Endothelial cell of umbilical vein (primary cell): ENCODE data around the gene NINL. TPM values are rescaled to one million over a fixed set of nuclear protein-coding genes. Genes with fewer than 3 reads are reported as not detected.

Experiments used
- BruUV-seq: library from RNA; stranded (reverse); fragments of 400-500 nt; replicated peaks from 2 replicates; lab custom pipeline; 2021; lab: Mats Ljungman, UMichigan
- CTCF ChIA-PET: fragments of 300-600, 350-600 bp; sonication (Branson Sonifier 250); formaldehyde crosslinking; loops from one replicate; lab custom pipeline; 2021; ENCODE audit warnings: antibody characterized with exemption, inconsistent platforms; lab: Charles Lee
- POLR2A ChIA-PET: fragments of 300-600, 350-600 bp; sonication (Branson Sonifier 250); formaldehyde crosslinking; loops from one replicate; lab custom pipeline; 2021; ENCODE audit warnings: antibody characterized with exemption, inconsistent platforms; lab: Charles Lee
- DNase-seq: peaks from one replicate; pipeline ENCODE4 v3.0.0-alpha.2; 2011; ENCODE audit warnings: low read depth, low spot score
- FAIRE-seq: peaks from 2 replicates; lab custom pipeline; 2011; peaks lifted over from hg19 to GRCh38; lab: Jason Lieb, UNC
- H2AFZ ChIP-seq: 2 replicates; pipeline ENCODE4 v1.6.0; 2012; ENCODE audit warnings: low read depth, low read length, control low read depth, inconsistent platforms
- H3K27ac ChIP-seq: 2 replicates; pipeline ENCODE4 v1.5.1; 2011; ENCODE audit warnings: low read depth, mild to moderate bottlenecking, control low read depth, low read length, moderate library complexity; ENCODE audit not compliant: insufficient read depth
- H3K27me3 ChIP-seq, 2 experiments: 2 replicates each; pipeline versions ENCODE4 v1.6.0 to v1.6.1; 2011; ENCODE audit warnings: low read length in 2 of 2, mixed read lengths in 1 of 2; ENCODE audit not compliant: control insufficient read depth in 2 of 2, insufficient read depth in 2 of 2
- H3K36me3 ChIP-seq, 2 experiments: 2 replicates in 1 of 2; 3 replicates in 1 of 2; pipeline ENCODE4 v1.5.1; 2011; ENCODE audit warnings: low read length in 2 of 2, mild to moderate bottlenecking in 1 of 2, moderate library complexity in 1 of 2; ENCODE audit not compliant: control insufficient read depth in 2 of 2, insufficient read depth in 2 of 2; ENCODE audit errors: extremely low read depth in 1 of 2
- H3K4me1 ChIP-seq: 3 replicates; pipeline ENCODE4 v1.5.1; 2011; ENCODE audit warnings: mild to moderate bottlenecking, low read length; ENCODE audit not compliant: control insufficient read depth, insufficient read depth; ENCODE audit errors: extremely low read depth
- H3K4me2 ChIP-seq: 2 replicates; pipeline ENCODE4 v1.6.1; 2011; ENCODE audit warnings: low read length, control low read depth, mixed read lengths; ENCODE audit not compliant: insufficient read depth
- H3K4me3 ChIP-seq, 3 experiments: fragments of 200-600 bp in 1 of 3; sonication (generic), shearing (Covaris generic) in 1 of 3; replicated peaks in 1 of 3; 2 replicates each; pipeline ENCODE4 v1.5.1; 2011 to 2016; ENCODE audit warnings: control low read depth in 3 of 3, low read length in 3 of 3, mild to moderate bottlenecking in 2 of 3, inconsistent platforms in 1 of 3, low read depth in 1 of 3, moderate library complexity in 1 of 3; ENCODE audit not compliant: insufficient read depth in 1 of 3
- H3K79me2 ChIP-seq: 2 replicates; pipeline ENCODE4 v1.6.0; 2012; ENCODE audit warnings: low read length, inconsistent platforms; ENCODE audit not compliant: control insufficient read depth, insufficient read depth
- H3K9ac ChIP-seq: replicated peaks from 2 replicates; pipeline ENCODE3; 2011; ENCODE audit warnings: low read length, control low read depth; ENCODE audit not compliant: insufficient read depth; ENCODE audit errors: extremely low read depth
- H3K9me1 ChIP-seq: replicated peaks from 3 replicates; pipeline ENCODE4 v1.6.0; 2011; ENCODE audit warnings: mild to moderate bottlenecking, low read length; ENCODE audit not compliant: control insufficient read depth, insufficient read depth; ENCODE audit errors: extremely low read depth
- H3K9me3 ChIP-seq: replicated peaks from 2 replicates; pipeline ENCODE4 v1.5.1; 2012; ENCODE audit warnings: low read length, inconsistent platforms; ENCODE audit not compliant: control insufficient read depth, insufficient read depth
- H4K20me1 ChIP-seq: replicated peaks from 2 replicates; pipeline ENCODE3; 2011; ENCODE audit warnings: mild to moderate bottlenecking, low read length; ENCODE audit not compliant: control insufficient read depth, insufficient read depth; ENCODE audit errors: extremely low read depth
- EZH2 ChIP-seq: IDR thresholded peaks from 2 replicates; pipeline ENCODE4 v1.6.1; 2012; ENCODE audit warnings: borderline replicate concordance, low read depth, mild to moderate bottlenecking, moderate library complexity, low read length, inconsistent platforms; ENCODE audit not compliant: severe bottlenecking
- FOS ChIP-seq: IDR thresholded peaks from 2 replicates; pipeline ENCODE4 v1.6.1; 2011; ENCODE audit warnings: mild to moderate bottlenecking, low read length, moderate library complexity, borderline replicate concordance; ENCODE audit not compliant: insufficient read depth
- GATA2 ChIP-seq: IDR thresholded peaks from 2 replicates; pipeline ENCODE4 v1.7.0; 2011; ENCODE audit warnings: low read depth, mild to moderate bottlenecking, moderate library complexity, mixed read lengths, low read length; ENCODE audit not compliant: insufficient read length, insufficient read depth
- JUN ChIP-seq: IDR thresholded peaks from 2 replicates; pipeline ENCODE4 v1.6.1; 2011; ENCODE audit warnings: borderline replicate concordance, low read depth; ENCODE audit not compliant: insufficient read length, insufficient read depth
- MYC ChIP-seq: IDR thresholded peaks from one replicate; pipeline ENCODE4 v1.6.1; 2011; ENCODE audit warnings: mild to moderate bottlenecking, low read depth, low read length
- POLR2A ChIP-seq: IDR thresholded peaks from 2 replicates; pipeline ENCODE4 v1.6.1; 2012; ENCODE audit warnings: low read depth, mild to moderate bottlenecking, control low read depth, low read length
- POLR2AphosphoS5 ChIP-seq: IDR thresholded peaks from 2 replicates; pipeline ENCODE4 v1.6.1; 2012; ENCODE audit warnings: low read depth, mild to moderate bottlenecking, control low read depth, low read length, moderate library complexity; ENCODE audit not compliant: insufficient read depth
- dilution Hi-C: fragments of 300-500 bp; cut with MboI; formaldehyde crosslinking; loops from one replicate; pipeline ENCODE4 v1.15.0; 2019; ENCODE audit warnings: low sequenced_read_pairs; ENCODE audit not compliant: extremely low pct_ligation_motif_present
- intact Hi-C: fragments of 100-400 bp; cut with micrococcal nuclease; formaldehyde crosslinking; loops from one replicate; pipeline ENCODE4 v1.10.0; 2022
- polyA plus RNA-seq, 4 experiments: library from polyadenylated mRNA; depleted of rRNA in 3 of 4; stranded (reverse) in 3 of 4; unstranded in 1 of 4; fragments of >200 nt; gene quantifications; 2 replicates each; pipeline versions ENCODE4 v1.2.1 to v1.2.3, GENCODE V29; 2011 to 2012; ENCODE audit warnings: missing spikeins in 1 of 4
- total RNA-seq: library from RNA; stranded (reverse); gene quantifications from 2 replicates; pipeline ENCODE4 v1.2.3, GENCODE V29; 2021
- TF ChIP-seq, protein P1 (sequence below): IDR thresholded peaks from 2 replicates; pipeline ENCODE4 v1.6.1; 2011; ENCODE audit not compliant: insufficient read depth, insufficient read length
- TF ChIP-seq, protein P2 (sequence below), 2 donors: IDR thresholded peaks; 1 replicate in 1 of 2; 2 replicates in 1 of 2; pipeline ENCODE4 v1.5.1; 2011; ENCODE audit warnings: low read length in 2 of 2, mild to moderate bottlenecking in 2 of 2, moderate library complexity in 2 of 2, control low read depth in 1 of 2, inconsistent platforms in 1 of 2, low read depth in 1 of 2; ENCODE audit not compliant: insufficient read depth in 1 of 2; ENCODE audit errors: extremely low read depth in 1 of 2

NINL gene
- total and polyA plus RNA-seq, 2 donors (not counting 3 experiments of a cell fraction or from before 2014, with no cell fraction given) = 13.2 to 25.5 TPM

DNA sequence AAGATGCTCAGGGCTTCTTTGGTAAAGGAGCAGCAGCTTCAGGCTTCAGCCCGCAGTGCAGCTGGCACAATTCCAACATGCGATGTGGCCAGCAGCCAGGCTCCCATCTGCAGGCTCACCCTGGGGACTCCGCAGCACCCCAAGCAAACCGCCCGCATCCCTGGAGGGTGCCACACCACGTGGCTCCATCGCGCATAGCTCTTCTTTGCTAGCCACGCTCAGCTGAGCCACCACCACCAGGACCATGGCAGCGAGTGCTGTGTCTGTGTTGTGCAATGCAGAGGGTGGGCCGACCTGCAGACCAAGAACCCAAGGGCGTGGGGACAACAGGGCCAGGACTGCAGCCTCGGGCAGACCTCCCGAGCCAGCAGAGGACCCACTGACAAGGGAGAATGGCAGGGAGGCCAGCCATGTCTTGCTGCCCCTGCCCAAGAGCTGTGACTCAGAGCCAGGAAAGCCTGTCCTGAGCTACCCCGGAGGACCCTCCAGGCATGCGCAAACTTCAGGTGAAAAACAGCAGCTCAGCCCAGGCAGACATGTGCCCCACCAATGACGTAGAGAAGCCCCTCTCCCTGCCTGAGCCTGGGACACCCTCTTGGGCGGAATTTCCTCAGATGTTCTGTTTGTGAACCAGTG lies 90.0 kb downstream of the NINL start:
- CTCF ChIA-PET = no interaction called here
- POLR2A ChIA-PET = no interaction called here
- dilution Hi-C loops = no loop called here

More for the DNA sequence above, 90.0 kb downstream of the NINL start:
- no peak overlapping the region for H3K4me2 ChIP-seq
- H3K4me3 ChIP-seq = no peak overlapping the region
- H2AFZ ChIP-seq = no peak overlapping the region
- intact Hi-C loops = no loop called here
- no peaks in the 10 kb centered on the region for H3K4me1 ChIP-seq
- DNase-seq = no peak
- no peak for FAIRE-seq
- H3K9me3 ChIP-seq = no peaks in the 10 kb centered on the region
- no TSS peak for BruUV-seq
- H3K36me3 ChIP-seq = peaks cover 0 to 10% of the 10 kb centered on the region in 2 experiments
- no peaks in the 10 kb centered on the region for H3K27me3 ChIP-seq
- H3K9me1 ChIP-seq = no peaks in the 10 kb centered on the region
- TF ChIP-seq, protein P1, sequence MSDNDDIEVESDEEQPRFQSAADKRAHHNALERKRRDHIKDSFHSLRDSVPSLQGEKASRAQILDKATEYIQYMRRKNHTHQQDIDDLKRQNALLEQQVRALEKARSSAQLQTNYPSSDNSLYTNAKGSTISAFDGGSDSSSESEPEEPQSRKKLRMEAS = no peak
- TF ChIP-seq POLR2A = no peak
- TF ChIP-seq POLR2AphosphoS5 = no peak
- TF ChIP-seq JUN = no peak
- TF ChIP-seq FOS = no peak
- no peak for TF ChIP-seq GATA2
- no peak for TF ChIP-seq MYC
- no peak for TF ChIP-seq EZH2
- TF ChIP-seq, protein P2, sequence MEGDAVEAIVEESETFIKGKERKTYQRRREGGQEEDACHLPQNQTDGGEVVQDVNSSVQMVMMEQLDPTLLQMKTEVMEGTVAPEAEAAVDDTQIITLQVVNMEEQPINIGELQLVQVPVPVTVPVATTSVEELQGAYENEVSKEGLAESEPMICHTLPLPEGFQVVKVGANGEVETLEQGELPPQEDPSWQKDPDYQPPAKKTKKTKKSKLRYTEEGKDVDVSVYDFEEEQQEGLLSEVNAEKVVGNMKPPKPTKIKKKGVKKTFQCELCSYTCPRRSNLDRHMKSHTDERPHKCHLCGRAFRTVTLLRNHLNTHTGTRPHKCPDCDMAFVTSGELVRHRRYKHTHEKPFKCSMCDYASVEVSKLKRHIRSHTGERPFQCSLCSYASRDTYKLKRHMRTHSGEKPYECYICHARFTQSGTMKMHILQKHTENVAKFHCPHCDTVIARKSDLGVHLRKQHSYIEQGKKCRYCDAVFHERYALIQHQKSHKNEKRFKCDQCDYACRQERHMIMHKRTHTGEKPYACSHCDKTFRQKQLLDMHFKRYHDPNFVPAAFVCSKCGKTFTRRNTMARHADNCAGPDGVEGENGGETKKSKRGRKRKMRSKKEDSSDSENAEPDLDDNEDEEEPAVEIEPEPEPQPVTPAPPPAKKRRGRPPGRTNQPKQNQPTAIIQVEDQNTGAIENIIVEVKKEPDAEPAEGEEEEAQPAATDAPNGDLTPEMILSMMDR (IDR thresholded peaks at IDR 0.05; ENCODE audit: extremely low read depth in 1 of 2, insufficient read depth in 1 of 2, low read depth in 1 of 2, low read length in 2 of 2) = no peak
- no peaks in the 10 kb centered on the region for H3K79me2 ChIP-seq
- no peaks in the 10 kb centered on the region for H4K20me1 ChIP-seq
- no peak overlapping the region for H3K9ac ChIP-seq
- H3K27ac ChIP-seq = no peak overlapping the region
